GM06990 (cell line): ENCODE results near the gene DBP.

ENCODE experiments used
- DNase-seq: peaks from one replicate; pipeline ENCODE4 v3.0.0-alpha.2; 2011; ENCODE audit not compliant: insufficient read length; ENCODE audit errors: extremely low read depth
- H3K27me3 ChIP-seq: replicated peaks from 2 replicates; pipeline ENCODE4 v1.6.0; 2011; ENCODE audit warnings: low read length; ENCODE audit not compliant: control insufficient read depth, insufficient read depth
- H3K36me3 ChIP-seq: 2 replicates; pipeline ENCODE4 v1.5.1; 2011; ENCODE audit warnings: low read length; ENCODE audit not compliant: control insufficient read depth, insufficient read depth
- H3K4me3 ChIP-seq: replicated peaks from 2 replicates; pipeline ENCODE4 v1.5.1; 2011; ENCODE audit warnings: low read depth, mild to moderate bottlenecking, control low read depth, low read length
- CTCF ChIP-seq: IDR thresholded peaks from 2 replicates; pipeline ENCODE4 v1.5.1; 2011; ENCODE audit warnings: low read length, control low read depth, mild to moderate bottlenecking, inconsistent platforms; ENCODE audit not compliant: insufficient read depth, poor library complexity, severe bottlenecking

The DBP gene

DNA sequence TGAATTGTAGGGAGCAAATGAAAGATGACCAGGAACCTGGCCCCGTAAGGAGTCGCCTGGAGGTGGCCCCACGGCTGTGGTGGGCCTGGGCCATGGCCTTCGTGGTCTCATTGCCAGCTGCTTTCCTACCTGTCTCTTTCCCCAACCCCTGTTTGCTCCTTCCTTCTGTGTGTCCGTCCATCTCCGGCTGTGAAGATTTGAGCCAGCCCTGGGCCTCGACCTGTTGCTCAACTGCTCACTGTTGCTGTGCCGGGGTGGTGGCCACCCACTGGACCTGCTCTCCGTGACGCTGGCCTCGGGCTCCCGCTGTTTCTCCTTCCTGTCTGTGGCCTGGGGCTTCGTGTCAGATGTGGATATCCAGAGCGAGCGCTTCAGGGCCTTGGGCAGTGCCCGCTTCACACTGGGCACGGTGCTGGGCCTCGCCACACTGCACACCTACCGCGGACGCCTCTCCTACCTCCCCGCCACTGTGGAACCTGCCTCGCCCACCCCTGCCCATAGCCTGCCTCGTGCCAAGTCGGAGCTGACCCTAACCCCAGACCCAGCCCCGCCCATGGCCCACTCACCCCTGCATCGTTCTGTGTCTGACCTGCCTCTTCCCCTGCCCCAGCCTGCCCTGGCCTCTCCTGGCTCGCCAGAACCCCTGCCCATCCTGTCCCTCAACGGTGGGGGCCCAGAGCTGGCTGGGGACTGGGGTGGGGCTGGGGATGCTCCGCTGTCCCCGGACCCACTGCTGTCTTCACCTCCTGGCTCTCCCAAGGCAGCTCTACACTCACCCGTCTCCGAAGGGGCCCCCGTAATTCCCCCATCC is 8.5 kb downstream of the DBP start:
- Histone ChIP-seq H3K36me3 (peaks cover 10% of the 10 kb centered on the region), H3K4me3 (no peak overlapping the region), H3K27me3 (no peaks in the 10 kb centered on the region)
- no peak for TF ChIP-seq CTCF
- no peak for DNase-seq

DNA sequence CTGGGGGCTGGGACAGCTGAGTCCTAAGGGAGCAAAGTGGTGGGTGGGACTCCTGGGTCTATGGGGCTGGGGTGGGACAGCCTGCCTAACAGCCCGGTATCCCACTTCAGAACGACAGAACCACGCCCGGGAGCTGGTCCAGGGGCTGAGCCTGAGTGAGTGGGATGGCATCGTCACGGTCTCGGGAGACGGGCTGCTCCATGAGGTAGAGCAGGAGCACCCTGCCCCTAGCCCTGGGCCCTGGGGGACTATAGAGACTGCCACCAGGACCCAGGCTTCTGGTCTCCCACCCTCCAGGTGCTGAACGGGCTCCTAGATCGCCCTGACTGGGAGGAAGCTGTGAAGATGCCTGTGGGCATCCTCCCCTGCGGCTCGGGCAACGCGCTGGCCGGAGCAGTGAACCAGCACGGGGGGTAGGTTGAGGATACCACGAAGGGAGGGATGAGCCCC is 9.3 kb downstream of the DBP start:
- H3K4me3 ChIP-seq: no peak overlapping the region
- TF ChIP-seq CTCF: no peak
- H3K27me3 ChIP-seq: no peaks in the 10 kb centered on the region
- DNase-seq: no peak
- H3K36me3 ChIP-seq: peaks cover 10% of the 10 kb centered on the region

DNA sequence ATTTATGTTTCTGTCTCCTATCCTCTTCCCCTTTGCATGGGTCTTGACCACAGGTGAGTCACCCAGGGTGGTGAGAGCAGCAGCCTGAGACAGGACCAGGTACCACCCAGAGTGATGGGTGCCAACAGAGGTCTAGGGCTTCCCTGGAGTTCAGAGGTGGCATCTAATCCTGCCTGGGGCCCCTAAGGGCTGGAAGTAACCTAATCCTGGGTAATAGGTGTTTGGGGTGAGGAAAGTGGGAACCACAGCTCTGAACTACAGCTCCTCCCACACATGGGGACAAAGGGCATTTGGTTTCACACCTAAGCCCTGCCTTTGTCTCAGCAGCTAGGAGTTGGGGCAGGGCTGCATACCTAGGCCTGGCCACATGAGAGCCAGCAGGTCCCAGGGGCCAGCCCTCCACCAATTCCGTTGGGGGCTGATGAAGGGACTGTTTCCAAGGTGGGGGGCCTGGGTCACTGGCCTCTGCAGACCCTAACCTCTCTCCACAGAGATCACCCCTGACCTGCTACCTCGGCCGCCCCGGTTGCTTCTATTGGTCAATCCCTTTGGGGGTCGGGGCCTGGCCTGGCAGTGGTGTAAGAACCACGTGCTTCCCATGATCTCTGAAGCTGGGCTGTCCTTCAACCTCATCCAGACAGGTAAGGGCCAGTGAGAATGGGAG is 9.8 kb downstream of the DBP start:
- no peaks in the 10 kb centered on the region for H3K27me3 ChIP-seq
- no peak for TF ChIP-seq CTCF
- no peak for DNase-seq
- H3K36me3 ChIP-seq: peaks cover 10% of the 10 kb centered on the region
- H3K4me3 ChIP-seq: no peak overlapping the region

DNA sequence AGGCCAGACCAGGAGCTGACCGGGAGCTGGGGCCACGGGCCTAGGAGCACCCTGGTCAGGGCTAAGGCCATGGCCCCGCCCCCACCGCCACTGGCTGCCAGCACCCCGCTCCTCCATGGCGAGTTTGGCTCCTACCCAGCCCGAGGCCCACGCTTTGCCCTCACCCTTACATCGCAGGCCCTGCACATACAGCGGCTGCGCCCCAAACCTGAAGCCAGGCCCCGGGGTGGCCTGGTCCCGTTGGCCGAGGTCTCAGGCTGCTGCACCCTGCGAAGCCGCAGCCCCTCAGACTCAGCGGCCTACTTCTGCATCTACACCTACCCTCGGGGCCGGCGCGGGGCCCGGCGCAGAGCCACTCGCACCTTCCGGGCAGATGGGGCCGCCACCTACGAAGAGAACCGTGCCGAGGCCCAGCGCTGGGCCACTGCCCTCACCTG is 11.3 kb downstream of the DBP start:
- DNase-seq: no peak
- Histone ChIP-seq H3K4me3 (no peak overlapping the region), H3K27me3 (no peaks in the 10 kb centered on the region), H3K36me3 (peaks cover 9% of the 10 kb centered on the region)
- TF ChIP-seq CTCF: no peak

DNA sequence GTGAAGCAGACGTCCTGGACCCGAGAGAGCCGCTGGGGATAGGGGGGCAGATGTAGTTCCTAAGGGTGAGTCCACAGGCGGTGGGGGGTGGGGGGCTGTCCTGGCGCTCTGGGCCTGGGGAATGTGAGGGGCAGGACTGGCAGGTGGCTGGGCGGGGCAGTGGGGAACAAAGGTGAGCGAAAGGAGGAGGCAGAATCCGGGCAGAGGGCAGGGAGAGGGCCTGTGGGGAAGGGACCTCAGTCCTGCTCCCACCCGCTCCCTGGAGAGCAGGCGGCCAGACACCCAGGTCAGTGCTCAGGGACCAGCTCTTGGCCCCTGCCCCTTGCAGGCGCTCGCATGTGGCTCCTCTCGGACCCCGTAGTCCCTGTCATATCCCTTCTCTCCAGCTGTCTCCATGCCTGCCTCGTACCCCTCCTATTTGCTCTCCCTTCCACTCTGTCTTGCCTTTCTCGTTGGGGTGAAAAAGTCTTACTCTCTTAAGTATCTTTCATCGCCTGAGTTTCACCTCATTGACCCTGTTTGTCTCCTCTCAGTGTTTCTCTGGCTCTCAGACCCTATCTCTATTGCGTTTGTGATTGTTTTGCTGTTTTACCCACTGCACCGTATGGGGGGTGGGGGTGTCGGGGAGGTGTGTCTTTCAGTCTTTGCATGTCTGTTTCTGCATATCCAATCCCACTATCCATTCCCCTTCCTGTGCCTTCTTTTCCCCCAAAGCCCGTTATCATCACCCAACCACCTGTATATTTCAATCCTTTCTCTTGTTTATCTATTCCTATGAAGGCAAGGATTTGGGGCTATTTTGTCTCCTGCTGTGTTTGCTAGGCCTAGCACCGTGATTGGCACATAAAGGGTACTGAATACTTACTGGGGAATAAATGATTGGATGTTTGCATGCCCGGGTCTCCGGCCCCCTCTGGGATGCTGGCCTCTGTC is 12.1 kb downstream of the DBP start:
- Histone ChIP-seq H3K36me3 (peaks cover 6% of the 10 kb centered on the region), H3K4me3 (peak overlapping the region; percentile 71), H3K27me3 (no peaks in the 10 kb centered on the region)
- no peak for DNase-seq
- no peak for TF ChIP-seq CTCF
